GM19238 (cell line): ENCODE results near the gene AXDND1.
"Not testable (repeated sequence)": the region's sequence is repeated elsewhere in the genome, so short reads cannot be mapped to it uniquely, and the experiment has no call there.

Experiments used
- DNase-seq: peaks from one replicate; pipeline ENCODE4 v3.0.0; 2011; ENCODE audit warnings: low spot score; ENCODE audit not compliant: insufficient read length

AXDND1 gene

DNA sequence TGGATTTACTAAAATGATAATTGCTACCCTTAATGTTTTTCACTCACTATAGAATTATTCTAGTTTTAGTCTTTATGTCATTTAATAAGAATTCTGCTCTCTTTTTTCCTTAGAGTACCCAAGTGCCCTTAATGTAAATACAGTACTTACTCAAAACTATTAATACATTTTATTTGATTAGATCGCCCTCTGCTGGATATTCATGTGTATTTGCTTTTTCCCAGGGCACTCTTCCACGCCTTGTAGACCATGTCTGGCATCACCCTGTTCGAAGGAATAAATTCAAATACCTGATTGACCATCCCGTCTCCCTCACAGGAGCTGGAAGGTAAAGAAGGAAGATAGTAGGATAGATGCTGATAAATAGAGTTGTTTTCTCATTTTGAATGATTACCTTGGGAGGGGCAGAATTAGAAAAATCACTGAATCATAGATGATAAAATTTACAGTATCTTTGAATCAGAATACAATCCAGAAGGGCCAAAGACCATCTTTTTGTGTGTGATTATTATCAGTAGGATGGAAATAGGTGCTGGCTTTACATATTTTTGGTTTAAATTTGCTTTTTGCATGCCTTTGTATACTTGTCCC is 4.1 kb downstream of the AXDND1 start:
- DNase-seq, result peak; percentile 21

DNA sequence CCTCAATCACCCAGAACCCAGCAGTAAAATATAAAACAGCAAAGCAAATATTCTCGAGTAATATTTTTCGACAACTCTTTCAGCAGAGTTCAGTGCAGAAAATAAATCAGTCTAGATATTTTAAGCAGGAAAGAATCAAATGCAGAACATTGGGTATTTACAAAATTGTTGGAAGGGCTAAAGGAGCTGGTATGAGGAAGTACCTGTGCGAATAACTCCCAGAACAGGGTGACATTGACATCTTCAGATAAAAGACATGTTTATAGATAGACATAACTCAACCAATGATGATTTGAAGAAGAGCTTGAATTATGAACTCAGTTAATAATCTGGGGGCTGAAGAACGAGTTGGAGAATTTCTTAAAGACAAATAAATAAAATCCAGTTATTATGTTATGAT is 6.4 kb downstream of the AXDND1 start:
- no peak for DNase-seq

DNA sequence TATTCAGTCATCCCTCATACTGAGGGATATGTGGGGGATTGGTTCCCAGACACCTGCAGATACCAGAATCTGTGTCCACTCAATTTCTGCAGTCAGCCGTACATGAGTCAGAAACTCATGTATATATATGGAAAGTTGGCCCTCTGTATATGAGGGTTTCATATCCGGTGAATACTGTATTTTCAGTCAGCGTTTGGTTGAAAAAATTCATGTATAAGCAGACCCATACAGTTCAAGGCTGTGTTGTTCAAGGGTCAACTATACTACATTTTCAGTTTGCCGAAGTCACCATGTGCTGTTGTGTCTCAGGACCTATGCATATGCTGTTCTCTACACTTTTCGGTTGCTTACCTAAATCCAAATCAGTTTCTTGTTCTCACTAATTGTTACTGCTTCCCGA is 10.5 kb downstream of the AXDND1 start:
- no peak for DNase-seq

DNA sequence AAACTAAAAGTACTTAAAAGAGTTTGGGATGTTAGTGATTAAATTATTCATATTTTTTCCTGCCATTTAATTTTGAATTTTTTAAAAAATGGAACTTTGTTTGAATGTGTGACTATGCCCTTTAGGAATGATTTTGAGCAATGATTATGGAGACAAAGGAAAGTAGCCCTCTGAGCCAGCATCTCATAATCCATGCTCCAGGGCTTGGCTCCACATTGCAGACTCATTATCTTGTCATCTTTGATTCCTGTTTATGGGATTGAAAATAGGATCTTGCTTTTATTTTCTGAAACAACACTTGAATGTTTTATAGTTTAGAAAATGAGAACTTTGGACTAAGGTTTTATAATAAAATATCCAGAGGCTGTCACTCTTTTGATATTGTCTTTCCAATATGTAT is 14.5 kb downstream of the AXDND1 start:
- no peak for DNase-seq

DNA sequence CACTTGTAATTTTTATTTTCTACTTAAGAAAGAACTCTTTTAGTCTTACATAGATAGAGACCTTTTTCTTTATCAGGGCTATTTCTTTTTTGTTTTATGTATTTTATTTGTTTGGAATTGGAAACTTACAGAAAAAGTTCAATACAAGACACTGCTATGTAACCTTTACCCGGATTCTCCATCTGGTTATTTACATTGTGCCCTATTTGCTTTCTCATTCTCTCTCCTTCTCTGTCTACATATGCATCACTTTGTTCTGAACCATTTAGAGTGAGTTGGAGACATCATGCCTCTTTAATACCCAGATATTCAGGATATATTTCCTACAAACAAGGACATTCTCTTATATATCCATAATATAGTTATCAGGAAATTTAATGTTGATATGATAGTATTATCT is 18.3 kb downstream of the AXDND1 start:
- DNase-seq, result no peak

DNA sequence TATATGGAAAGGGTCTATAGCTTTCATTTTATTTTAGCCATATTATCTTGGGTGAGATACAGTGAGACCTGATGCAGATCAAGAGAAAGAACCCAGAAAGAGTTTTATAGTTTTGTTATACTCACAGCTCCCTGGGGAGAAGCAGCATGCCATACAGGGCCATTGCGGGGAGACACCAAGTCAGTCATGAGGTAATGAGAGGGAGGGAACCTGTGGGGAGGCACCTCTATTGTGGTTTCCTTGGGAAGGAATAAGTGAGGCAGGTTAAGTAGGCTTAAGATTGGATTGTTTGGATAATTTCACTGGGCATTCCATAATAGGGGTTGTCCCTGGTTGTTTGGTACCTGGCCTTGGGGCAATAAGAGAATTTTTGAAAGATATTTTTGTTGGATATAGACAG is 19.7 kb downstream of the AXDND1 start:
- no peak for DNase-seq

DNA sequence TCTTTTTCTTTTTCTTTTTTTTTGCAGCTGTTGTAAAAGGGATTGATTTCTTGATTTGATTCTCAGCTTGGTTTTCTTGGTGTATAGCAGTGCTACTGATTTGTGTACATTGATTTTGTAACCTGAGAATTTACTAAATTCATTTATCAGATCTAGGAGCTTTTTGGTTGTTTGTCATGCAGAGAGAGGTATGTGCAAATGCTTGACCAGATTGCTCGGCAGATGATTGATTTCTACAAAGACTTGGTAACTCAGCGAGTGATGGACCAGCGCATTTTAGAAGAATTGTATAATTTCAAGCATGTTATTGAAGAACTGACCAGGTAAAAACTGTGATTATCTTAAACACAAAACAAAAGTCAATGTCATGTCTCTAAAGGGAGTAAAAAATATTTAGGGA is 27.9 kb downstream of the AXDND1 start:
- DNase-seq, result no peak

DNA sequence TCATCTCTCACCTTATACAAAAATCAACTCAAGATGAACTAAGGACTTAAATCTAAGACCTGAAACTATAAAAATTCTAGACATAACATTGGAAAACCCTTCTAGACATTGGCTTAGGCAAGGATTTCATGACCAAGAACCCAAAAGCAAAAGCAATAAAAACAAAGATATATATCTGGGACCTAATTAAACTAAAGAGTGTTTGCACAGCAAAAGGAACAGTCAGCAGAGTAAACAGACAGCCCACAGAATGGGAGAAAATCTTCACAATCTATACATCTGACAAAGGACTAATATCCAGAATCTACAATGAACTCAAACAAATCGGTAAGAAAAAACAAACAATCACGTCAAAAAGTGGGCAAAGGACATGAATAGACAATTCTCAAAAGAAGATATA is 33.6 kb downstream of the AXDND1 start:
- DNase-seq, result not testable (repeated sequence)

DNA sequence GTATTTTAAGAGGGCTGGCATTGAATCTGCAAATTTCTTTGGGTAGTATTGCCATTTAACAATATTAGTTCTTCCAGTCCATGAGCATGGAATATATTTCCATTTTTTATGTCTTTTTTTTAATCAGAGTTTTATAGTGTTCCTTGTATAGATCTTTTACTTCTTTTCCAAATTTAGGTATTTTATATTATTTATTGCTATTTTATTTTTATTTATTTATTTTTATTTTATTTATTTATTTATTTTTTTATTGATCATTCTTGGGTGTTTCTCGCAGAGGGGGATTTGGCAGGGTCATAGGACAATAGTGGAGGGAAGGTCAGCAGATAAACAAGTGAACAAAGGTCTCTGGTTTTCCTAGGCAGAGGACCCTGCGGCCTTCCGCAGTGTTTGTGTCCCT is 52.0 kb downstream of the AXDND1 start:
- not testable (repeated sequence) for DNase-seq

DNA sequence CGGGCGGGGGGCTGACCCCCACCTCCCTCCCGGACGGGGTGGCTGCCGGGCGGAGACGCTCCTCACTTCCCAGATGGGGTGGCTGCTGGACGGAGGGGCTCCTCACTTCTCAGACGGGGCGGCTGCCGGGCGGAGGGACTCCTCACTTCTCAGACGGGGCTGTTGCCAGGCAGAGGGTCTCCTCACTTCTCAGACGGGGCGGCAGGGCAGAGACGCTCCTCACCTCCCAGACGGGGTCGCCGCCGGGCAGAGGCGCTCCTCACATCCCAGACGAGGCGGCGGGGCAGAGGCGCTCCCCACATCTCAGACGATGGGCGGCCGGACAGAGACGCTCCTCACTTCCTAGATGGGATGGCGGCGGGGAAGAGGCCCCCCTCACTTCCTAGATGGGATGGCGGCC is 52.9 kb downstream of the AXDND1 start:
- DNase-seq, result not testable (repeated sequence)

DNA sequence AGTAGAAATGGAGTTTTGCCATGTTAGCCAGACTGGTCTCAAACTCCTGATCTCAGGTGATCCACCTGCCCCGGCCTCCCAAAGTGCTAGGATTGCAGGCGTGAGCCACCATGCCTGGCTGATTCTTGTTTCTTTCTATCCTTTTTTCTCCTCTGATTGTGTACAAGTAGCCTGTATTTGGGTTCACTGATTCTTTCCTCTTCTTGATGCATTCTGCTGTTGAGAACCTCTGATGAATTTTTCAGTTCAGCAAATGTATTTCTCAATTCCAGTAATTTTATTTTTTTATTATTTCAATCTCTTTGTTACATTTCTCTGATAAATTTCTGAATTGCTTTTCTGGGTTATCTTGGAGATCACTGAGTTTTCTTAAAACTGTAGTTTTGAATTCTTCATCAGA is 58.8 kb downstream of the AXDND1 start:
- no peak for DNase-seq

DNA sequence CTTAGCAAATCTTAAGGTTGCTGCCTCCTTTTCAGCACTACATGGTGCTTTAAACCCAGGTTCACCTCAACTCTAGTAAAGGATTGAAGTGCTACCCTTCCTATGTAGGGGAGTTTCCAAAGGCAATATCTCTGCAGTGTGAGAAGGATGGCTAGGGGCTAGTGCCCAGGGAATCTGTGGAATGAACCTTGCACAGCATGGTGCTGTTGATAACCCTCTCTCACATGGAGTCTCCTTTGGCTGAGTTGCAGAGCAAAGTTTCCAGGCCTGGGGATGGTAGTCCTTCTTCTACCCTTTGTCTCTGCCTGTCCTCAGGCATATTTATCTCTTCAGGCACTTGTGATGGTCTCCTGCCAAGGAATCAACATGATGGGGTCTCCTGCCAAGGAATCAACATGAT is 59.4 kb downstream of the AXDND1 start:
- no peak for DNase-seq

DNA sequence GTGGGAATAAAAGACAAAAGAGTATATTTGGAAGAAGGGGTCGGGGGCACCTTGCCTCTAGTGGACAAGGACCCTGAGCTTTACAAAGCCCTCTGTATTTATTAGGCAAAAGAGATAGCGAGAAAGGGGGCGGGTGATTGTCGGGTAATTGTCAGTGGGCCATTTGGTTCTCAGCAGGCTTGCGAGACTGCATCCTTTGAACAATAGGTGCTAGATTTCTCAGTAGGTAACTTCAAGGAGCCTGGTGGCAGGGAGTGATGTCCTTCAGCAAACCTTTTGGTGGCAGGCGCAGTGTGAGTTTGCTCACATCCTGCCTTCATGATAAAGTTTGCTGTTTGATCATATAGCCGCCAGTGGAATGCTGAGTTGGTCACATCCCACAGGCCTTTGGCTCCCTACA is 71.4 kb downstream of the AXDND1 start:
- DNase-seq, result no peak

DNA sequence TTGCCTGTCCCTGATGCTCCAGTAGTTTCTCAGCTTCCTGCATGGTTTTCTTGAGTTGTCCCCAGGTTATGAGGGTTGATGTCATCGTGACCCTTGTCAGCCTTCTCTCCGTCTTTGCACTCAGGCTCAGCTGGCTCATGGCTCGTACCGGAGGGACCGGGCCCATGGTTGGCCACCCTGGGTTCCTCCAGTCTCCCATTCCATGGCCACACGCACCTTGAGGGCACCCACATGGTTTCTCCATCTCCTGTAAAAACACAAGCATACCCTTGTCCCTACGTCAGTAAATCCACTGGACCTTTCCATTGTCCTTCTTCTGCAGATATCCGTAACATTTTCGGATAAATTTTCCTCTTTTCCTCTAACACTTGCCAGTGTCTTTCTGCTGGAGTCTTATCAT is 73.9 kb downstream of the AXDND1 start:
- not testable (repeated sequence) for DNase-seq

DNA sequence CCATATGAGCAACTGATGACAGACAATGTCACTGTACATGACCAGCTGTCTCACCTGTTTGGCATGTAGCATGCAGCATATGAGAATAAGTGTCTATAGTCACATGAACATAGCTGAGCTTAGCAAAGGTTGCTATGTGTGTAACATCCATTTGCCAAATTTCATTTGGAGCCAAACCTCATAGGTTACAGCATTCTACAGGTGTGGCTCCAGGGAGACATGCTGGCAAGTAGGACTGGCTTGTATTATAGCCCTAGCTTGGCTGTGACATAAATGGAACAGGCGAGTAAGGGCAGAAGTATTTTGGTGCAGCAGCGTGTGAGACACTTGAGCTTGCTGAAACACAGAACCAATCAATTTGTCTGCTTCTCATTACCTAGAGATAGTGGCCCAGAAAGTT is 74.5 kb downstream of the AXDND1 start:
- DNase-seq, result not testable (repeated sequence)

DNA sequence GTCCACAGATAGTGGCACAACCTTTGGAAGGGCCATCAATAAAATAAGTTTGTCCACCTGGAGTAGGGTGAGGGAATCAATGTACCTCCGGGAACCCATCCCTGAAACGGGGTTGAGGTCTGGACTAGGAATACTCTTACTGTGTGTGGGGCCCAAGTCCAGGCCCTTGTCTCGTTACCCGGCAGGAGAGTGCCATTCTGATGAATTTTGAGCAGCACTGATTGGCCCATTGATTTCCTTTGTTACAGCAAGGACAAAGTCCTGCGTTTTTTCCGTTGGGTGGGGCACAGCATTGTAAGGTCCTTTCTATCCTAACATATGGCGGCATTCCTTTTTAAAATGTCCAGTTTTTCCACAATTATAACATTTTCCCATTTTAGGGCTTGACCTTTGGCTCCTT is 75.2 kb downstream of the AXDND1 start:
- no peak for DNase-seq

DNA sequence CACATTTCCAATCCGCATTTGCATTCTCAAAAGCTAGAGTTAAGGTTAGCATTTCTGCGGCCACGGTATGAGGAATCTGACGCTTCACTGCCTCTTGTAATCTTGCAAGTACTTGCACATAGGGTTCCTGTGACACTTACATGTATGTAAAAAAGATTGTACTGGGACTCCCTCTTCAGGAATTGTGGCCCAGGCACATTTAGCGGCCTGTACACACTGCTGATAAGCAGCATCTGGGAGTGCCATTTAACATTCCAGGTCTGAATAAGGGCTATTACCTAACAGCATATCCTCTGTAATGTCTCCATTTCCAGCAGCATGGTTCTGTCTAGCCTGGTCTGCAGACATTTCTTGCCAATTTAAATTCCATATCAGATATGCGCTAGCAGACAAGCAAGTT is 75.7 kb downstream of the AXDND1 start:
- no peak for DNase-seq

DNA sequence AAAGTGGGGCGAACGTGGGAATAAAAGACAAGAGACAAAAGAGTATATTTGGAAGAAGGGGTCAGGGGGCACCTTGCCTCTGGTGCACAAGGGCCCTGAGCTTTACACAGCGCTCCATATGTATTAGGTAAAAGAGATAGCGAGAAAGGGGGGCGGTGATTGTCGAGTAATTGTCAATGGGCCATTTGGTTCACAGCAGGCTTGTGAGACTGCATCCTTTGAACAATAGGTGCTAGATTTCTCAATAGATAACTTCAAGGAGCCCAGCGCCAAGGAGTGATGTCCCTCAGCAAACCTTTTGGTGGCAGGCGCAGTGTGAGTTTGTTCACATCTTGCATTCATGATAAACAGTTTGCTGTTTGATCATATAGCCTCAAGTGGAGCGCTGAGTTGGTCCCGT is 77.1 kb downstream of the AXDND1 start:
- not testable (repeated sequence) for DNase-seq

DNA sequence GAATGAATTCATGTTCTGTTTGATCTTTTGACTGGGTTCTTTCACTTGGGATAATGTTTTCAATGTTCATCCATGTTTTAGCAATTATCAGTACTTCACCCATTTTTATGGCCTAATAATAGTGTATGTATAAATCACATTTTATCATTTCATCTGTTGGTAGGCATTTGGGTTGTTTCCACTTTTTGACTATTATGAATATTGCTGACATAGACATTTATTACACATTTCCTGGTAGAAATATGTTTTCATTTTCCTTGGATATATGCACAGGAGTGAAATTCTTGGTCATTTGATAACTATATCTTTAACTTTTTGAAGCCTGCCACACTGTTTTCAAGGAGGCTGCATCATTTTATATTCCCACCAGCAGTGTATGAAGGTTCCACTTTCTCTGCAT is 79.8 kb downstream of the AXDND1 start:
- no peak for DNase-seq

DNA sequence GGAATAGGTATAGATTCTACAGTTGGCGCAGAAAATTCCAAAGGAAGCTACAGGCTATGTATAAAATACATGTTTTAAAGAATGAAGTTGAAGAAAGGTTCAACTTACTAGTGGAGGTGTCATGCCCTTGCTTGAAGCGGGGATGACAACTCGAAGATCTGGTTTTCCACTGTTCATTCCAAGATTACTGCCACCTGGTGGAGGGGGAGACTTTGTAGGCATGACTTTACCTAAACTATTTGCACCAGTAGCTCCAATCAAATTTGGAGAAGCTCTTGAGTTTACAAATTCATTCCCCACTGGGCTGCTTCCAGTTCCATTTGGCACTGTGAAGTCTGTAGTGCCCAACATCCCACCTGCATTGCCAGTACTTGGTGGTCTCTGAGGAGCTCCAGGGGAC is 81.7 kb downstream of the AXDND1 start:
- no peak for DNase-seq

DNA sequence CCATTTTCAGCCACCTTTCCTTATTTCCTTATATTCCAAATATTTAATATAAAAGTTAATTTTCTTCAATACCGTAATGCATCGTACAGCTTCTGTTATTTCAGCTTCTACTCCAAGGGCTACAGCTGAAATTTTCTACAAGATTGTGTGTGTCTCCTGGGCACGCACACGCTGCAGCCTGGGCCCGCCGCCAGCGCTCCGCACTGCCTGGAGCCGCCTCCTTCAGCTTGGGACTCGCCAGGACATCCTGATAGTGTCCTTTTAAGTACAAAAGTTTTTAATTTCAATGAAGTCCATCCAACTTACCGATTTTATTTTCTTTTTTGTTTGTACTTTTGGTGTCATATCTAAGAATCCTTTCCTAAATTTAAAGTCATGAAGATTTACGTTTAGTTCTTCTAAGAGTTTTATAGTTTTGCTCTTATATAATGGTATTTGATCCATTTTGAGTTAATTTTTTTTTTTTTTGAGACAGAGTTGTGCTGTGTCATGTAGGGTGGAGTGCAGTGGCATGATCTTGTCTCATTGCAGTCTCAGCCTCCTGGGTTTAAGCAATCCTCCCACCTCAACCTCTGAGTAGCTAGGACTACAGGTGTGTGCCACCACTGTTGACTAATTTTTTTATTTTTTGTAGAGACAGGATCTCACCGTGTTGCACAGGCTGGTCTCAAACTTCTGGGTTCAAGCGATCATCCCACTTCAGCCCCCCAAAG is 82.8 kb downstream of the AXDND1 start:
- DNase-seq, result no peak

DNA sequence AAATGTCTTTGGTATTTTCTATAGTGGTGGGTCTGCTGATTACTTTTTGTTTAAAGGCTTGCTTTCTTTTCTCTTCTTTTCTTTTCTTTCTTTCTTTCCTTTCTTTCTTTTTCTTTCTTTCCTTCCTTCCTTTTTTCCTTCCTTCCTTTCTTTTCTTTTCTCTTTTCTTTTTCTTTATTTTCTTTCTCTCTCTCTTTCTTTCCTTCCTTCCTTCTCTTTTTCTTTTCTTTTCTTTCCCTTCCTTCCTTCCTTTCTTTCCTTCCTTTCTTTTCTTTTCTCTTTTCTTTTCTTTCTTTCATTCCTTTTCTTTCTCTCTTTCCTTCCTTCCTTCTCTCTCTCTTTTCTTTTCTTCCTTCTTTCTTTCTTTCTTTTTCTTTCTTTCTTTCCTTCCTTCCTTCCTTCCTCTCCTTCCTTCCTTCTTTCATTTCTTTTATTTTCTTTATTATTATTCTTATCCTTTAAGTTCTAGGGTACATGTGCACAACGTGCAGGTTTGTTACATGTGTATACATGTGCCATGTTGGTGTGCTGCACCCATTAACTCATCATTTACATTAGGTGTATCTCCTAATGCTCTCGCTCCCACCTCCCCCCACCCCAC is 93.9 kb downstream of the AXDND1 start:
- DNase-seq, result not testable (repeated sequence)

DNA sequence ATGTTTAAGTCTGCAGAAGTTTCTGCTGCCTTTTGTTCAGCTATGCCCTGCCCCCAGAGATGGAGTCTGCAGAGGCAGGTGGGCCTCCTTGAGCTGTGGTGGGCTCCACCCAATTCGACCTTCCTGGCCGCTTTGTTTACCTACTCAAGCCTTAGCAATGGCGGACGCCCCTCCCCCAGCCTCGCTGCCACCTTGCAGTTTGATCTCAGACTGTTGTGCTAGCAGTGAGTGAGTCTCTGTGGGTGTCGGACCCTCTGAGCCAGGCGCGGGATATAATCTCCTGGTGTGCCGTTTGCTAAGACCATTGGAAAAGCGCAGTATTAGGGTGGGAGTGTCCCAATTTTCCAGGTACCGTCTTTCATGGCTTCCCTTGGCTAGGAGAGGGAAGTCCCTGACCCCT is 99.9 kb downstream of the AXDND1 start:
- not testable (repeated sequence) for DNase-seq
